Right lobe of liver (tissue), 4 donors: ENCODE measurements around the gene PHIP.

ENCODE experiments used
- POLR2A ChIP-seq: fragments of 450-650 bp; IDR thresholded peaks from one replicate; pipeline ENCODE4 v1.6.1; 2017; ENCODE audit warnings: antibody characterized with exemption, mild to moderate bottlenecking
- TF ChIP-seq, protein P1 (sequence below), 4 donors: fragments of 200-600 bp in 3 of 4; fragments of 450-650 bp in 1 of 4; IDR thresholded peaks; one replicate each; pipeline versions ENCODE4 v1.5.1 to v1.8.0; 2016 to 2022; ENCODE audit warnings: antibody characterized with exemption in 4 of 4, mild to moderate bottlenecking in 2 of 4
- donor health status: DM: no; HTN: no; CAD: no.
- donor health status: DM: no; HTN: no; CAD: no.
- donor health status: DM: no; HTN: yes; CAD: no.

DNA sequence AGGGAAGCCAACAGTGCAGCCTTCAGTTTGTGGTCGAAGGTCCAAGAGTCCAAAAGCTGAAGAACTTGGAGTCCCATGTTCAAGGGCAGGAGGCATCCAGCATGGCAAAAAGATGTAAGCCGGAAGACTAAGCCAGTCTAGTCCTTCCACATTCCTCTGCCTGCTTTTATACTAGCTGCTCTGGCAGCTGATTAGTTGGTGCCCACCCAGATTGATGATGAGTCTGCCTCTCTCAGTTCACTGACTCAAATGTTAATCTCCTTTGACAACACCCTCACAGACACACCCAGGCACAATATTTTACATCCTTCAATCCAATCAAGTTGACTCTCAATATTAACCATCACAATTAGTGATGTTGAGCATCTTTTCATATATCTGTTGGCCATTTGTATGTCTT, 23.1 kb upstream of the PHIP start:
- TF ChIP-seq, protein P1, sequence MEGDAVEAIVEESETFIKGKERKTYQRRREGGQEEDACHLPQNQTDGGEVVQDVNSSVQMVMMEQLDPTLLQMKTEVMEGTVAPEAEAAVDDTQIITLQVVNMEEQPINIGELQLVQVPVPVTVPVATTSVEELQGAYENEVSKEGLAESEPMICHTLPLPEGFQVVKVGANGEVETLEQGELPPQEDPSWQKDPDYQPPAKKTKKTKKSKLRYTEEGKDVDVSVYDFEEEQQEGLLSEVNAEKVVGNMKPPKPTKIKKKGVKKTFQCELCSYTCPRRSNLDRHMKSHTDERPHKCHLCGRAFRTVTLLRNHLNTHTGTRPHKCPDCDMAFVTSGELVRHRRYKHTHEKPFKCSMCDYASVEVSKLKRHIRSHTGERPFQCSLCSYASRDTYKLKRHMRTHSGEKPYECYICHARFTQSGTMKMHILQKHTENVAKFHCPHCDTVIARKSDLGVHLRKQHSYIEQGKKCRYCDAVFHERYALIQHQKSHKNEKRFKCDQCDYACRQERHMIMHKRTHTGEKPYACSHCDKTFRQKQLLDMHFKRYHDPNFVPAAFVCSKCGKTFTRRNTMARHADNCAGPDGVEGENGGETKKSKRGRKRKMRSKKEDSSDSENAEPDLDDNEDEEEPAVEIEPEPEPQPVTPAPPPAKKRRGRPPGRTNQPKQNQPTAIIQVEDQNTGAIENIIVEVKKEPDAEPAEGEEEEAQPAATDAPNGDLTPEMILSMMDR (IDR thresholded peaks at IDR 0.05), result no peak
- TF ChIP-seq POLR2A, result no peak
